Nephron progenitor cell (in vitro differentiated cells): ENCODE data around the gene BAIAP2L2.

Experiments
- DNase-seq: peaks from one replicate; pipeline ENCODE4 v3.0.0; 2021
- H3K27ac Mint-ChIP-seq: 2 replicates; pipeline ENCODE4 v1.8.0; 2021; ENCODE audit warnings: mild to moderate bottlenecking, moderate library complexity, mixed read lengths
- H3K27me3 Mint-ChIP-seq: 2 replicates; pipeline ENCODE4 v1.8.0; 2021; ENCODE audit warnings: mild to moderate bottlenecking, low read depth, mixed read lengths; ENCODE audit not compliant: poor library complexity
- H3K36me3 Mint-ChIP-seq: 2 replicates; pipeline ENCODE4 v1.8.0; 2021; ENCODE audit warnings: low read depth, mixed read lengths
- H3K4me1 Mint-ChIP-seq: 2 replicates; pipeline ENCODE4 v1.8.0; 2021; ENCODE audit warnings: mixed read lengths
- H3K4me3 Mint-ChIP-seq: 2 replicates; pipeline ENCODE4 v1.8.0; 2021; ENCODE audit warnings: mild to moderate bottlenecking, moderate library complexity, mixed read lengths
- H3K9me3 Mint-ChIP-seq: 2 replicates; pipeline ENCODE4 v1.8.0; 2021; ENCODE audit warnings: mild to moderate bottlenecking, moderate library complexity, mixed read lengths
- CTCF ChIP-seq: fragments of 200-600 bp; sonication (generic); IDR thresholded peaks from 2 replicates; pipeline ENCODE4 v1.5.0; 2021; ENCODE audit warnings: antibody characterized with exemption

BAIAP2L2 gene

DNA sequence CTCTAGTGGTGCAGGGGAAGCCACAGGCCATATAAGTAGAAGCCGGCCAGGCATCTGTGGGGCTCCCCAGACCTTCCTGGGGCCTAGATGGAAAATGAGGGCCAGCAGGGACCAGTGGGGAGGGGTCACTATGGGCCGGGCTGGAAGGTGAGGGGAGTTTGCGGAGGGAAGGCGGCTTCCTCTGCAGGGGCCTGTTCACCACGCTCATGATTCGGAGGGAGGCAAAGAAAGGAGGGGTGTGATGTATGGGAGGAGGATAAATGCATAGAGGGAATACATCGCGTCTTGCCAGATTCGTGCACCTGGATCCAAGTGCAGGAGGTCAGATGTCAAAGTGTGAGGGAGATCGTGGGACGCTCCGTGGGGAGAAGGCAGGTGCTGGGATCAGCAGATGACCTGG lies 33.4 kb downstream of the BAIAP2L2 start:
- DNase-seq: no peak
- Mint-ChIP-seq H3K27me3 (peaks cover 19% of the 10 kb centered on the region), H3K4me1 (peaks cover 21% of the 10 kb centered on the region), H3K27ac (peak overlapping the region; percentile 10), H3K9me3 (no peaks in the 10 kb centered on the region), H3K4me3 (no peak overlapping the region), H3K36me3 (peaks cover 10% of the 10 kb centered on the region)
- no peak for TF ChIP-seq CTCF

- no peak overlapping the region for H3K27ac Mint-ChIP-seq
- no peaks in the 10 kb centered on the region for H3K9me3 Mint-ChIP-seq
- no peak for DNase-seq
- TF ChIP-seq CTCF: no peak
- peaks cover 21% of the 10 kb centered on the region for H3K4me1 Mint-ChIP-seq
- H3K4me3 Mint-ChIP-seq: no peak overlapping the region
- peaks cover 10% of the 10 kb centered on the region for H3K36me3 Mint-ChIP-seq
- H3K27me3 Mint-ChIP-seq: peaks cover 19% of the 10 kb centered on the region
Observed at GRCh38 chr22:38075961-38076360, 34.5 kb downstream of the BAIAP2L2 start.

DNA sequence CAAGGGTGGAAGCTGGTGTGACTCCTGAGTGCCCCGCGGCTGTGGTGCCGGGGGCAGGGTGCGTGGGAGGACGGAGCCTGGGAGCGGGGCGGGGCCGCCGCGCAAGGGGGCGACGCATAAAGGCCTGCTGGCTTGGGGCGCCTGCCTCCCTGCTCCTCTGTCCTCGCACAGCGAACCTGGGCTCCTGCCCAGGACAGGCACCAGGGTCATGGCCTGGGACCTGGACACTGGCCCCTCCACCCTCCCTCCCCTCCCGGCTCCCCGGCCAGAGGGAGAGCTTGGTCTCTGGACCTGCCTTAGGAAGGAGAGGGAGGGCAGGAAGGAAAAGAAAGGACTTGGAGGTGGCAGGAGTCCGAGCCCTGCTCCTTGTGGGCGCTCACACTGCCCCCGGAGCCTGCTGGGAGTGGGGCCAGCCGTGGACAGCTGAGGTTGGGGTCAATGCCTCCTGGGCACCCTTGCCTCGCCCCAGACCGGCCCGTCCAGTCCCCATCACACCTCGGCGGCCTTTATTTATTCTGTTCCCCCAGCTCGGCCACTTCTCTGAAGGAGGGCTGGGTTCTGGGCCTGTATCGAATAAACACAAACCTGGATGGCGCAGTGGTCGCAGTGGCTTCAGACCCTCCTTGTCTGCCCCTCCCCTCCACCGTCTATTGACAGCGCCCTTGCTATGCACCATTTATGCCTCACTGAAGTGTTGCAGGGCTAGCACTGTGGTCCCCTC lies 35.2 kb downstream of the BAIAP2L2 start:
- Mint-ChIP-seq H3K36me3 (peaks cover 10% of the 10 kb centered on the region), H3K27ac (peak overlapping the region; percentile 25), H3K4me3 (no peak overlapping the region), H3K27me3 (peaks cover 13% of the 10 kb centered on the region), H3K9me3 (no peaks in the 10 kb centered on the region), H3K4me1 (peaks cover 26% of the 10 kb centered on the region)
- no peak for TF ChIP-seq CTCF
- no peak for DNase-seq

GRCh38 chr22:38074181-38075104 lies 36.0 kb downstream of the BAIAP2L2 start:
- peak overlapping the region; percentile 89 for H3K27ac Mint-ChIP-seq
- TF ChIP-seq CTCF: peak; percentile 48
- H3K4me3 Mint-ChIP-seq: no peak overlapping the region
- DNase-seq: peak; percentile 70
- peaks cover 5% of the 10 kb centered on the region for H3K27me3 Mint-ChIP-seq
- H3K4me1 Mint-ChIP-seq: peaks cover 34% of the 10 kb centered on the region
- no peaks in the 10 kb centered on the region for H3K9me3 Mint-ChIP-seq
- H3K36me3 Mint-ChIP-seq: peaks cover 10% of the 10 kb centered on the region

DNA sequence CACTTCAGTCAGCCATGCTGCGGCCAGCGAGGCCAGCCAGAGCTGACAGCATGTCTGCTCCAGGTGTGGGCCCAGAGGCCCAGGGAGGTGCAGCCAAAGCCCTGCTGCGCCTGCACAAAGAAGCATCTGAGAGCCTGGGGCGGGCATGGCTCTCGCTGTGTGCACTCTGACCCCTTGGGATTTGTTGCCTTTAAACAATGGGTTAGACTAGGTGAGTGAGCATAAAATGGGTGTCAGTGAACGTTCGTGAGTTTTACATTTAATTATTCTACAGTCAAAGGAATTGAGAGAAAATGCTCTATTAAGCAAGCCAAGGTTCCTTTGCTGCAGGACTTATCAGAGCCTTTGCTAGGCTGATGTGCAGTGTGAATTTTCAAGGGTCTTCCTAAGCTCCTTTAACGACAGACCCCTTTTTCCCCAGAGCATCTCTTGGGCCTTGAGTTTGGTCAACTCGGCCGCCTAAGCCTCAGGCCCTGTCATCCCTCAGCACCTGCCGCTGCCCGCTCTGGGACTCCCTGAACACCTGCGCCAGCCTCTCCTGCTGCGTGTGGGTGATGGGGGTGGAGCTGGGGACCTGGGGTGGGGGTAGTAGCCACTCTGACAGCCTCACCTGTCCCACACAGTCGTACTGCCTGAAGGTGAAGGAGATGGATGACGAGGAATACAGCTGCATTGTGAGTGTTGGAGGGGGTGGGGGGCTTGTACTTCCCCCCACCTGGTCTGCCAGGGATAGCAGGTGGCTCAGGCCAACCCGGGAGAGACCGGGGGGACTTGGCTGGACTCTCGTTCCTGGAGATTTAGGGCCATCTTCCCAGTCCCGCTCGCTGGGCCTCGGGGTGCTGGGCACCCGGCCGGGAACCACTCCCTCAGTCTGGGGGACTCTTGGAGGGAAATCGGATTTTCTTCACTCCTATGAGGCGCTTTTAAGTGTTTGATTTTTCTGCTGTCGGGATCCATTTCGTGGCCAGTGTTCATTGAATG lies 37.0 kb downstream of the BAIAP2L2 start:
- H3K27ac Mint-ChIP-seq: no peak overlapping the region

More for the DNA sequence above, 37.0 kb downstream of the BAIAP2L2 start:
- no peak for DNase-seq
- no peaks in the 10 kb centered on the region for H3K9me3 Mint-ChIP-seq
- no peaks in the 10 kb centered on the region for H3K27me3 Mint-ChIP-seq
- no peak for TF ChIP-seq CTCF
- no peak overlapping the region for H3K4me3 Mint-ChIP-seq
- peaks cover 36% of the 10 kb centered on the region for H3K4me1 Mint-ChIP-seq
- peaks cover 10% of the 10 kb centered on the region for H3K36me3 Mint-ChIP-seq
